Mesenchymal stem cell (in vitro differentiated cells and primary cell): ENCODE data around the gene DIPK1B.

Source experiments
- DNase-seq: peaks from one replicate; pipeline ENCODE4 v3.0.0-alpha.2; 2013
- H2AFZ ChIP-seq: one replicate; pipeline ENCODE4 v1.6.1; 2013; ENCODE audit warnings: low read depth, mild to moderate bottlenecking, control low read depth, inconsistent platforms, low read length, moderate library complexity
- H2AK5ac ChIP-seq: 2 replicates; pipeline ENCODE4 v1.6.1; 2013; ENCODE audit warnings: low read length, moderate library complexity, mild to moderate bottlenecking, inconsistent platforms; ENCODE audit not compliant: severe bottlenecking
- H2BK120ac ChIP-seq: one replicate; pipeline ENCODE4 v1.6.1; 2013; ENCODE audit warnings: low read depth, mild to moderate bottlenecking, inconsistent platforms, low read length, moderate library complexity
- H2BK12ac ChIP-seq, 2 experiments: one replicate each; pipeline ENCODE4 v1.6.1; 2013; ENCODE audit warnings: inconsistent platforms in 2 of 2, low read length in 2 of 2, mild to moderate bottlenecking in 2 of 2, moderate library complexity in 2 of 2, control low read depth in 1 of 2
- H2BK15ac ChIP-seq: one replicate; pipeline ENCODE4 v1.6.1; 2013; ENCODE audit warnings: mild to moderate bottlenecking, low read depth, inconsistent platforms; ENCODE audit not compliant: poor library complexity, severe bottlenecking
- H2BK5ac ChIP-seq: 2 replicates; pipeline ENCODE4 v1.6.1; 2013; ENCODE audit warnings: low read depth, mild to moderate bottlenecking, low read length, control low read depth, inconsistent platforms; ENCODE audit not compliant: poor library complexity, severe bottlenecking
- H3K14ac ChIP-seq, 2 experiments: one replicate each; pipeline ENCODE4 v1.6.1; 2013; ENCODE audit warnings: inconsistent platforms in 2 of 2, low read length in 2 of 2, control low read depth in 1 of 2, mild to moderate bottlenecking in 1 of 2, moderate library complexity in 1 of 2
- H3K18ac ChIP-seq, 2 experiments: one replicate each; pipeline ENCODE4 v1.6.1; 2013; ENCODE audit warnings: inconsistent platforms in 2 of 2, low read length in 2 of 2, control low read depth in 1 of 2, low read depth in 1 of 2, mild to moderate bottlenecking in 1 of 2
- H3K23ac ChIP-seq, 2 experiments: one replicate each; pipeline ENCODE4 v1.6.1; 2013; ENCODE audit warnings: inconsistent platforms in 2 of 2, low read length in 2 of 2, mild to moderate bottlenecking in 2 of 2, moderate library complexity in 2 of 2, control low read depth in 1 of 2
- H3K27ac ChIP-seq: 2 replicates; pipeline ENCODE4 v1.5.1; 2013; ENCODE audit warnings: mild to moderate bottlenecking, moderate library complexity, low read length, control low read depth, inconsistent platforms; ENCODE audit not compliant: poor library complexity, severe bottlenecking
- H3K27me3 ChIP-seq, 2 experiments: 2 replicates each; pipeline versions ENCODE4 v1.6.1 to v1.7.0; 2013; ENCODE audit warnings: low read length in 2 of 2, mild to moderate bottlenecking in 2 of 2, moderate library complexity in 2 of 2, control low read depth in 1 of 2, inconsistent platforms in 1 of 2; ENCODE audit not compliant: control insufficient read depth in 1 of 2, insufficient read depth in 1 of 2
- H3K36me3 ChIP-seq, 2 experiments: 2 replicates each; pipeline versions ENCODE4 v1.6.1 to v1.7.0; 2013; ENCODE audit warnings: low read length in 2 of 2, control low read depth in 1 of 2, inconsistent platforms in 1 of 2, low read depth in 1 of 2, mild to moderate bottlenecking in 1 of 2; ENCODE audit not compliant: insufficient read depth in 2 of 2, control insufficient read depth in 1 of 2
- H3K4ac ChIP-seq, 2 experiments: one replicate each; pipeline ENCODE4 v1.6.1; 2013; ENCODE audit warnings: inconsistent platforms in 2 of 2, low read length in 2 of 2, mild to moderate bottlenecking in 2 of 2, moderate library complexity in 2 of 2, control low read depth in 1 of 2, low read depth in 1 of 2
- H3K4me1 ChIP-seq: 2 replicates; pipeline ENCODE4 v1.6.1; 2013; ENCODE audit warnings: low read depth, low read length, control low read depth; ENCODE audit not compliant: control insufficient read depth, insufficient read depth
- H3K4me2 ChIP-seq: 2 replicates; pipeline ENCODE4 v1.6.1; 2013; ENCODE audit warnings: low read length, mild to moderate bottlenecking, inconsistent platforms; ENCODE audit not compliant: poor library complexity, severe bottlenecking
- H3K4me3 ChIP-seq, 2 experiments: 2 replicates each; pipeline versions ENCODE4 v1.5.1 to v1.7.0; 2013; ENCODE audit warnings: low read length in 2 of 2, mild to moderate bottlenecking in 2 of 2, control low read depth in 1 of 2, low read depth in 1 of 2; ENCODE audit not compliant: insufficient read depth in 1 of 2
- H3K79me1 ChIP-seq: replicated peaks from 2 replicates; pipeline ENCODE4 v1.6.1; 2013; ENCODE audit warnings: mild to moderate bottlenecking, control low read depth, low read length, inconsistent platforms; ENCODE audit not compliant: poor library complexity, severe bottlenecking
- H3K9ac ChIP-seq: 2 replicates; pipeline ENCODE4 v1.7.0; 2013; ENCODE audit warnings: mild to moderate bottlenecking, low read length, moderate library complexity
- H3K9me3 ChIP-seq: 2 replicates; pipeline ENCODE4 v1.7.0; 2013; ENCODE audit warnings: mild to moderate bottlenecking, low read length; ENCODE audit not compliant: control insufficient read depth
- H4K8ac ChIP-seq: one replicate; pipeline ENCODE4 v1.6.1; 2013; ENCODE audit warnings: inconsistent platforms, mild to moderate bottlenecking, low read length, moderate library complexity
- H4K91ac ChIP-seq: one replicate; pipeline ENCODE4 v1.6.1; 2013; ENCODE audit warnings: mild to moderate bottlenecking, low read length, inconsistent platforms
- WGBS: methylation state at CpG from one replicate; pipeline ENCODE4 v1.1.7; 2013; ENCODE audit warnings: mixed read lengths; 5-methylcytosine and 5-hydroxymethylcytosine counted together

Gene DIPK1B

GRCh38 chr9:136746155-136746490 is 33.8 kb downstream of the DIPK1B start:
- no peak overlapping the region for H3K23ac ChIP-seq
- H3K4me2 ChIP-seq, result no peak overlapping the region
- H3K36me3 ChIP-seq, result peaks cover 0 to 4% of the 10 kb centered on the region in 2 experiments
- DNase-seq, result no peak
- no peak overlapping the region for H2BK15ac ChIP-seq
- no peak overlapping the region for H4K91ac ChIP-seq
- H3K14ac ChIP-seq, result no peak overlapping the region
- H2BK5ac ChIP-seq, result no peak overlapping the region
- H2BK12ac ChIP-seq, result no peak overlapping the region
- no peak overlapping the region for H4K8ac ChIP-seq
- no peak overlapping the region for H3K9ac ChIP-seq
- no peak overlapping the region for H3K4me3 ChIP-seq
- H3K9me3 ChIP-seq, result no peaks in the 10 kb centered on the region
- no peak overlapping the region for H2AK5ac ChIP-seq
- no peak overlapping the region for H2BK120ac ChIP-seq
- H3K27me3 ChIP-seq, result peaks cover 51 to 56% of the 10 kb centered on the region in 2 experiments
- H3K4ac ChIP-seq, result no peak overlapping the region
- H2AFZ ChIP-seq, result no peak overlapping the region
- 81% methylated on average over 22 of the region's 22 CpGs for WGBS
- H3K18ac ChIP-seq, result no peak overlapping the region
- no peaks in the 10 kb centered on the region for H3K79me1 ChIP-seq
- H3K4me1 ChIP-seq, result peaks cover 7% of the 10 kb centered on the region
- H3K27ac ChIP-seq, result no peak overlapping the region

- no peak overlapping the region for H3K14ac ChIP-seq
- H2BK120ac ChIP-seq, result no peak overlapping the region
- H3K9me3 ChIP-seq, result peaks cover under 1% of the 10 kb centered on the region
- no peak overlapping the region for H2AFZ ChIP-seq
- no peak overlapping the region for H2BK12ac ChIP-seq
- H2BK5ac ChIP-seq, result no peak overlapping the region
- no peaks in the 10 kb centered on the region for H3K79me1 ChIP-seq
- no peak overlapping the region for H3K27ac ChIP-seq
- H3K4me1 ChIP-seq, result peaks cover 5% of the 10 kb centered on the region
- WGBS, result 94% methylated on average over 18 of the region's 18 CpGs
- H3K4me3 ChIP-seq, result no peak overlapping the region
- H3K36me3 ChIP-seq, result peaks cover 0 to 4% of the 10 kb centered on the region in 2 experiments
- no peak overlapping the region for H3K9ac ChIP-seq
- no peak overlapping the region for H2BK15ac ChIP-seq
- H3K4me2 ChIP-seq, result no peak overlapping the region
- no peak for DNase-seq
- no peak overlapping the region for H3K18ac ChIP-seq
- no peak overlapping the region for H4K91ac ChIP-seq
- no peak overlapping the region for H2AK5ac ChIP-seq
- H3K4ac ChIP-seq, result no peak overlapping the region
- peaks cover 50 to 54% of the 10 kb centered on the region in 2 experiments for H3K27me3 ChIP-seq
- H4K8ac ChIP-seq, result no peak overlapping the region
- H3K23ac ChIP-seq, result no peak overlapping the region
Observed at GRCh38 chr9:136746621-136747020, 34.2 kb downstream of the DIPK1B start.

GRCh38 chr9:136747161-136748060 is 35.0 kb downstream of the DIPK1B start:
- 91% methylated on average over 22 of the region's 22 CpGs for WGBS
- H2AFZ ChIP-seq, result no peak overlapping the region
- no peak overlapping the region for H3K4me3 ChIP-seq
- no peak overlapping the region for H2BK5ac ChIP-seq
- H3K79me1 ChIP-seq, result no peaks in the 10 kb centered on the region
- H2BK15ac ChIP-seq, result no peak overlapping the region
- H4K8ac ChIP-seq, result no peak overlapping the region
- H3K4me2 ChIP-seq, result no peak overlapping the region
- no peak for DNase-seq
- peaks cover 0 to 4% of the 10 kb centered on the region in 2 experiments for H3K36me3 ChIP-seq
- no peak overlapping the region for H3K9ac ChIP-seq
- H3K27ac ChIP-seq, result no peak overlapping the region
- H2BK120ac ChIP-seq, result no peak overlapping the region
- no peak overlapping the region for H2BK12ac ChIP-seq
- H2AK5ac ChIP-seq, result no peak overlapping the region
- no peak overlapping the region for H3K14ac ChIP-seq
- no peak overlapping the region for H3K23ac ChIP-seq
- peaks cover 5% of the 10 kb centered on the region for H3K4me1 ChIP-seq
- no peak overlapping the region for H4K91ac ChIP-seq
- H3K4ac ChIP-seq, result no peak overlapping the region
- peaks cover 8% of the 10 kb centered on the region for H3K9me3 ChIP-seq
- H3K18ac ChIP-seq, result no peak overlapping the region
- peaks cover 49 to 54% of the 10 kb centered on the region in 2 experiments for H3K27me3 ChIP-seq

GRCh38 chr9:136748201-136748600 is 35.8 kb downstream of the DIPK1B start, which contains the start of gene LCN6:
Gene LCN6 (minus strand): TSS chr9:136748525. CDS start chr9:136748483, 42 bp downstream.
- Histone ChIP-seq H3K27ac (no peak within 1 kb of the TSS), H3K18ac (no peak within 1 kb of the TSS), H2BK12ac (peak within 1 kb of the TSS in 1 of 2 experiments; percentile 47), H3K14ac (peak within 1 kb of the TSS in 1 of 2 experiments; percentile 87), H3K36me3 (peaks cover 0 to 4% of the 10 kb centered on the region in 2 experiments), H4K8ac (no peak within 1 kb of the TSS), H2BK120ac (no peak within 1 kb of the TSS), H2AFZ (no peak within 1 kb of the TSS), H3K4ac (no peak within 1 kb of the TSS), H2AK5ac (no peak within 1 kb of the TSS), H2BK5ac (no peak within 1 kb of the TSS), H2BK15ac (no peak within 1 kb of the TSS), H3K79me1 (no peaks in the 10 kb centered on the region), H3K4me3 (no peak within 1 kb of the TSS), H3K23ac (no peak within 1 kb of the TSS), H3K4me1 (peaks cover 5% of the 10 kb centered on the region), H3K9me3 (peaks cover 8% of the 10 kb centered on the region), H3K9ac (no peak within 1 kb of the TSS), H4K91ac (no peak within 1 kb of the TSS), H3K4me2 (no peak within 1 kb of the TSS), H3K27me3 (peaks cover 46 to 52% of the 10 kb centered on the region in 2 experiments)
- 76% methylated on average over 8 of the region's 8 CpGs for WGBS
- DNase-seq, result no peak
